HepG2 (cell line): ENCODE data around the gene DSCAML1. TPM values are rescaled to one million over a fixed set of nuclear protein-coding genes. Genes with fewer than 3 reads are reported as not detected.

Source experiments
- ATAC-seq: fragments of 200-7000 bp; cut with Tn5 transposase; 3 replicates; pipeline ENCODE4 v1.9.1; 2020; ENCODE audit warnings: mild to moderate bottlenecking, moderate library complexity
- BruUV-seq: library from RNA; stranded (reverse); fragments of 400-500 nt; replicated peaks from 2 replicates; lab custom pipeline; 2021; lab: Mats Ljungman, UMichigan
- CTCF ChIA-PET: fragments of 300-600 bp; formaldehyde crosslinking; extraction: SDS; loops from one replicate; lab custom pipeline; 2021; ENCODE audit warnings: low total read pairs, inconsistent platforms, low intra/inter-chr PET ratio; lab: Yijun Ruan, JAX
- POLR2A ChIA-PET: fragments of 350-600 bp; sonication (Branson Sonifier 250); formaldehyde crosslinking; loops from one replicate; lab custom pipeline; 2020; ENCODE audit warnings: antibody characterized with exemption, inconsistent platforms; lab: Yijun Ruan, JAX
- DNase-seq: peaks from one replicate; pipeline ENCODE4 v3.0.0-alpha.2; 2015; ENCODE audit warnings: low spot score
- FAIRE-seq: peaks from 3 replicates; lab custom pipeline; 2011; peaks lifted over from hg19 to GRCh38; lab: Jason Lieb, UNC
- H2AFZ ChIP-seq: one replicate; pipeline ENCODE4 v1.6.1; 2011; ENCODE audit warnings: low read length, inconsistent platforms
- H3K27ac ChIP-seq: fragments of 300-600 bp; 3 replicates; pipeline ENCODE4 v1.8.0; 2011; ENCODE audit warnings: mixed run types, mild to moderate bottlenecking, mixed read lengths, low read length, inconsistent platforms; ENCODE audit not compliant: insufficient read depth; ENCODE audit errors: extremely low read length
- H3K27me3 ChIP-seq, 2 experiments: fragments of 200-600 bp in 1 of 2; 2 replicates in 1 of 2; 3 replicates in 1 of 2; pipeline versions ENCODE4 v1.6.0 to v1.8.0; 2011; ENCODE audit warnings: low read length in 2 of 2, mild to moderate bottlenecking in 2 of 2, moderate library complexity in 2 of 2, inconsistent platforms in 1 of 2; ENCODE audit not compliant: insufficient read depth in 2 of 2, control insufficient read depth in 1 of 2
- H3K36me3 ChIP-seq, 2 experiments: fragments of 200-600 bp in 1 of 2; replicated peaks in 1 of 2; 2 replicates in 1 of 2; 3 replicates in 1 of 2; pipeline versions ENCODE4 v1.5.1 to v1.8.0; 2011; ENCODE audit warnings: low read length in 2 of 2, inconsistent platforms in 1 of 2; ENCODE audit not compliant: insufficient read depth in 2 of 2, control insufficient read depth in 1 of 2
- H3K4me1 ChIP-seq: 2 replicates; pipeline ENCODE4 v1.5.1; 2012; ENCODE audit warnings: low read length, inconsistent platforms; ENCODE audit not compliant: insufficient read depth
- H3K4me2 ChIP-seq: 2 replicates; pipeline ENCODE4 v1.6.0; 2011; ENCODE audit warnings: low read depth, low read length, inconsistent platforms
- H3K4me3 ChIP-seq, 3 experiments: fragments of 200-600 bp in 1 of 3; sonication (generic), shearing (Covaris generic) in 1 of 3; replicated peaks in 1 of 3; 2 replicates each; pipeline ENCODE4 v1.5.1; 2011 to 2016; ENCODE audit warnings: low read length in 3 of 3, inconsistent platforms in 2 of 3, low read depth in 2 of 3, mild to moderate bottlenecking in 2 of 3, control low read depth in 1 of 3, mixed read lengths in 1 of 3; ENCODE audit not compliant: insufficient read depth in 1 of 3
- H3K79me2 ChIP-seq: one replicate; pipeline ENCODE4 v1.6.1; 2011; ENCODE audit warnings: low read length, inconsistent platforms; ENCODE audit not compliant: insufficient read depth
- H3K9ac ChIP-seq: 2 replicates; pipeline ENCODE4 v1.6.0; 2011; ENCODE audit warnings: mild to moderate bottlenecking, low read depth, low read length, inconsistent platforms; ENCODE audit not compliant: insufficient read depth
- H3K9me3 ChIP-seq: 2 replicates; pipeline ENCODE4 v1.5.1; 2012; ENCODE audit warnings: mild to moderate bottlenecking, low read length
- H4K20me1 ChIP-seq: 2 replicates; pipeline ENCODE4 v1.6.0; 2011; ENCODE audit warnings: inconsistent platforms, mild to moderate bottlenecking, low read length, moderate library complexity; ENCODE audit not compliant: insufficient read depth
- AKAP8 ChIP-seq: sonication (generic); formaldehyde crosslinking; IDR thresholded peaks from 2 replicates; pipeline ENCODE4 v1.5.1; 2020; ENCODE audit warnings: mild to moderate bottlenecking, missing genetic modification reagents
- ASH2L ChIP-seq: fragments of 300-600, 200-600 bp; sonication (generic); IDR thresholded peaks from 2 replicates; pipeline ENCODE4 v1.7.0; 2017; ENCODE audit warnings: low read depth, mild to moderate bottlenecking, moderate library complexity, mixed read lengths, low read length; ENCODE audit not compliant: insufficient read length
- CREM ChIP-seq, 2 experiments: sonication (generic) in 1 of 2; formaldehyde crosslinking in 1 of 2; IDR thresholded peaks; 2 replicates each; pipeline versions ENCODE4 v1.4.0 to v1.6.1; 2016 to 2020; ENCODE audit warnings: antibody characterized with exemption in 1 of 2, mild to moderate bottlenecking in 1 of 2, missing genetic modification reagents in 1 of 2
- ELF3 ChIP-seq: IDR thresholded peaks from 2 replicates; pipeline ENCODE4 v1.6.1; 2016; ENCODE audit warnings: missing genetic modification reagents, missing compliant biosample characterization
- JUND ChIP-seq: sonication (generic); formaldehyde crosslinking; IDR thresholded peaks from 2 replicates; pipeline ENCODE4 v1.8.0; 2022; ENCODE audit warnings: mild to moderate bottlenecking, missing genetic modification reagents
- NFRKB ChIP-seq: fragments of 450-650 bp; IDR thresholded peaks from 2 replicates; pipeline ENCODE4 v1.6.1; 2017
- NONO ChIP-seq, 2 experiments: fragments of 450-650 bp in 1 of 2; sonication (generic) in 1 of 2; formaldehyde crosslinking in 1 of 2; IDR thresholded peaks in 1 of 2; conservative IDR thresholded peaks in 1 of 2; 2 replicates each; pipeline versions ENCODE4 v1.6.1 to v1.8.0; 2017 to 2022; ENCODE audit warnings: mild to moderate bottlenecking in 1 of 2, missing genetic modification reagents in 1 of 2, moderate library complexity in 1 of 2
- SKI ChIP-seq: fragments of 450-650 bp; IDR thresholded peaks from one replicate; pipeline ENCODE4 v1.6.1; 2018; ENCODE audit warnings: mild to moderate bottlenecking; ENCODE audit not compliant: partially characterized antibody
- SP140L ChIP-seq: sonication (generic); formaldehyde crosslinking; IDR thresholded peaks from 2 replicates; pipeline ENCODE4 v1.4.0; 2020; ENCODE audit warnings: missing genetic modification reagents, borderline replicate concordance
- ZNF136 ChIP-seq: sonication (generic); formaldehyde crosslinking; IDR thresholded peaks from 2 replicates; pipeline ENCODE4 v1.8.1; 2022; ENCODE audit warnings: low read depth, mild to moderate bottlenecking, moderate library complexity, missing genetic modification reagents
- ZNF354B ChIP-seq: sonication (generic); formaldehyde crosslinking; IDR thresholded peaks from 2 replicates; pipeline ENCODE4 v1.8.0; 2022; ENCODE audit warnings: mild to moderate bottlenecking, missing genetic modification reagents
- ZNF44 ChIP-seq: sonication (generic); formaldehyde crosslinking; IDR thresholded peaks from 2 replicates; pipeline ENCODE4 v1.5.1; 2020; ENCODE audit warnings: mild to moderate bottlenecking, missing genetic modification reagents
- ZNF451 ChIP-seq: sonication (generic); formaldehyde crosslinking; IDR thresholded peaks from 2 replicates; pipeline ENCODE4 v1.5.0; 2020; ENCODE audit warnings: mild to moderate bottlenecking, missing genetic modification reagents
- ZNF678 ChIP-seq: sonication (generic); formaldehyde crosslinking; IDR thresholded peaks from 2 replicates; pipeline ENCODE4 v1.4.0; 2020; ENCODE audit warnings: mild to moderate bottlenecking, missing genetic modification reagents
- ZNF776 ChIP-seq: sonication (generic); formaldehyde crosslinking; IDR thresholded peaks from 2 replicates; pipeline ENCODE4 v1.4.0; 2020; ENCODE audit warnings: mild to moderate bottlenecking, missing genetic modification reagents
- WGBS: methylation state at CpG from one replicate; pipeline ENCODE4 v1.1.6; 2017; ENCODE audit warnings: low lambda C conversion rate; 5-methylcytosine and 5-hydroxymethylcytosine counted together
- in situ Hi-C: cut with HindIII; loops from 2 replicates; pipeline ENCODE4 v1.10.0; 2017; ENCODE audit warnings: low pct_unique_long_range_greater_than_20kb; ENCODE audit not compliant: extremely low pct_ligation_motif_present
- intact Hi-C: fragments of 100-400 bp; cut with micrococcal nuclease; formaldehyde crosslinking; loops from one replicate; pipeline ENCODE4 v1.10.0; 2022; ENCODE audit not compliant: unreplicated experiment
- polyA plus RNA-seq, 8 experiments: library from polyadenylated mRNA; depleted of rRNA in 3 of 8; stranded (reverse) in 7 of 8; unstranded in 1 of 8; fragments of >200 nt; fragmentation: Illumina TruSeq in 4 of 8; extraction: Trizol in 4 of 8; gene quantifications; 2 replicates each; pipeline versions ENCODE4 v1.2.1 to v1.2.3, GENCODE V29; 2011 to 2016; ENCODE audit warnings: low read depth in 4 of 8, missing spikeins in 1 of 8, mixed read lengths in 1 of 8; ENCODE audit not compliant: insufficient read depth in 1 of 8
- total RNA-seq, 5 experiments: library from RNA; depleted of rRNA; stranded (reverse); fragments of >200 nt; fragmentation: Illumina TruSeq; extraction: Trizol; gene quantifications; 2 replicates each; pipeline ENCODE4 v1.2.3, GENCODE V29; 2016; ENCODE audit warnings: low read depth in 1 of 5
- TF ChIP-seq, protein P1 (sequence below): sonication (generic); formaldehyde crosslinking; IDR thresholded peaks from 2 replicates; pipeline ENCODE4 v1.8.0; 2022; ENCODE audit warnings: mild to moderate bottlenecking, missing genetic modification reagents, moderate library complexity
- TF ChIP-seq, protein P2 (sequence below): sonication (generic); formaldehyde crosslinking; IDR thresholded peaks from 2 replicates; pipeline ENCODE4 v1.8.1; 2023; ENCODE audit warnings: mild to moderate bottlenecking, missing genetic modification reagents, borderline replicate concordance
- TF ChIP-seq, protein P3 (sequence below): IDR thresholded peaks from 2 replicates; pipeline ENCODE4 v1.6.1; 2016; ENCODE audit warnings: missing genetic modification reagents, missing compliant biosample characterization
- TF ChIP-seq, protein P4 (sequence below): sonication (generic); formaldehyde crosslinking; IDR thresholded peaks from 2 replicates; pipeline ENCODE4 v1.4.0; 2020; ENCODE audit warnings: mild to moderate bottlenecking, missing genetic modification reagents, borderline replicate concordance
- TF ChIP-seq, protein P5 (sequence below): sonication (generic); formaldehyde crosslinking; IDR thresholded peaks from 2 replicates; pipeline ENCODE4 v1.8.1; 2023; ENCODE audit warnings: mild to moderate bottlenecking, inconsistent platforms, moderate library complexity, missing genetic modification reagents, borderline replicate concordance

Gene DSCAML1
- total and polyA plus RNA-seq, 2 of the 13 experiments (the other 11 are each of a cell fraction or from before 2014, with no cell fraction given) = 0.29 to 0.40 TPM

DNA sequence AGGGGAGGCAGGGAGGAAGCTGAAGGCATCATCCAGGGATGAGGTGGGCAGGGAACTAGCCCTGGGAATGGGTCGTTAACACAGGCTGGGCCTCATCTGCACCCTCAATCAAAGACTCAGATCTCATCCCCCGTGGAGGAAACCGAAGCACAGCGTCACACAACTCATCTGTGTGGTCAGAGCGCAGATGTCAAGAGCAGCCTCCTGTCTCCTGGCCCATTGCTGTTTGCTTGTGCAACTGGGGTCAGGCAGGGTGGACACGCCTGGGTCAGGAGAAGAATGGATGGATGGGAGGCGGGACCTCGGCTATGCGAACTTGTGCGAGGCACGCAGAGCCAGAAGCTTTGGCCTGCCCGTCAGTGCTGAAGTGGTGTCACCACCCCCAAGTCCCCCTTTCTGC lies 251.3 kb downstream of the DSCAML1 start:
- POLR2A ChIA-PET = no interaction called here
- WGBS = 55% methylated on average over 8 of the region's 12 CpGs

More for the DNA sequence above, 251.3 kb downstream of the DSCAML1 start:
- intact Hi-C loops (no loop called here), in situ Hi-C loops (no loop called here)
- CTCF ChIA-PET = no interaction called here
- FAIRE-seq = no peak
- H3K27ac ChIP-seq = no peak overlapping the region
- H3K36me3 ChIP-seq = no peaks in the 10 kb centered on the region
- H3K79me2 ChIP-seq = no peaks in the 10 kb centered on the region
- no peak for TF ChIP-seq ELF3 (CRISPR knock-in tag)
- TF ChIP-seq, protein P1, sequence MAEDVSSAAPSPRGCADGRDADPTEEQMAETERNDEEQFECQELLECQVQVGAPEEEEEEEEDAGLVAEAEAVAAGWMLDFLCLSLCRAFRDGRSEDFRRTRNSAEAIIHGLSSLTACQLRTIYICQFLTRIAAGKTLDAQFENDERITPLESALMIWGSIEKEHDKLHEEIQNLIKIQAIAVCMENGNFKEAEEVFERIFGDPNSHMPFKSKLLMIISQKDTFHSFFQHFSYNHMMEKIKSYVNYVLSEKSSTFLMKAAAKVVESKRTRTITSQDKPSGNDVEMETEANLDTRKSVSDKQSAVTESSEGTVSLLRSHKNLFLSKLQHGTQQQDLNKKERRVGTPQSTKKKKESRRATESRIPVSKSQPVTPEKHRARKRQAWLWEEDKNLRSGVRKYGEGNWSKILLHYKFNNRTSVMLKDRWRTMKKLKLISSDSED (CRISPR knock-in tag) = no peak
- TF ChIP-seq AKAP8 = no peak
- no peak for TF ChIP-seq NFRKB
- TF ChIP-seq ZNF136 = no peak
- TF ChIP-seq ZNF451 = no peak
- TF ChIP-seq, protein P2, sequence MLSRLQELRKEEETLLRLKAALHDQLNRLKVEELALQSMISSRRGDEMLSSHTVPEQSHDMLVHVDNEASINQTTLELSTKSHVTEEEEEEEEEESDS (CRISPR knock-in tag) = no peak
- no peak for TF ChIP-seq ASH2L
- TF ChIP-seq, protein P3, sequence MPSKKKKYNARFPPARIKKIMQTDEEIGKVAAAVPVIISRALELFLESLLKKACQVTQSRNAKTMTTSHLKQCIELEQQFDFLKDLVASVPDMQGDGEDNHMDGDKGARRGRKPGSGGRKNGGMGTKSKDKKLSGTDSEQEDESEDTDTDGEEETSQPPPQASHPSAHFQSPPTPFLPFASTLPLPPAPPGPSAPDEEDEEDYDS = no peak
- no peak for TF ChIP-seq SP140L (CRISPR knock-in tag)
- TF ChIP-seq, protein P4, sequence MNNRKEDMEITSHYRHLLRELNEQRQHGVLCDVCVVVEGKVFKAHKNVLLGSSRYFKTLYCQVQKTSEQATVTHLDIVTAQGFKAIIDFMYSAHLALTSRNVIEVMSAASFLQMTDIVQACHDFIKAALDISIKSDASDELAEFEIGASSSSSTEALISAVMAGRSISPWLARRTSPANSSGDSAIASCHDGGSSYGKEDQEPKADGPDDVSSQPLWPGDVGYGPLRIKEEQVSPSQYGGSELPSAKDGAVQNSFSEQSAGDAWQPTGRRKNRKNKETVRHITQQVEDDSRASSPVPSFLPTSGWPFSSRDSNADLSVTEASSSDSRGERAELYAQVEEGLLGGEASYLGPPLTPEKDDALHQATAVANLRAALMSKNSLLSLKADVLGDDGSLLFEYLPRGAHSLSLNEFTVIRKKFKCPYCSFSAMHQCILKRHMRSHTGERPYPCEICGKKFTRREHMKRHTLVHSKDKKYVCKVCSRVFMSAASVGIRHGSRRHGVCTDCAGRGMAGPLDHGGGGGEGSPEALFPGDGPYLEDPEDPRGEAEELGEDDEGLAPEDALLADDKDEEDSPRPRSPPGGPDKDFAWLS (CRISPR knock-in tag) = no peak
- no peak for TF ChIP-seq ZNF776 (CRISPR knock-in tag)
- TF ChIP-seq SKI = no peak
- TF ChIP-seq, protein P5, sequence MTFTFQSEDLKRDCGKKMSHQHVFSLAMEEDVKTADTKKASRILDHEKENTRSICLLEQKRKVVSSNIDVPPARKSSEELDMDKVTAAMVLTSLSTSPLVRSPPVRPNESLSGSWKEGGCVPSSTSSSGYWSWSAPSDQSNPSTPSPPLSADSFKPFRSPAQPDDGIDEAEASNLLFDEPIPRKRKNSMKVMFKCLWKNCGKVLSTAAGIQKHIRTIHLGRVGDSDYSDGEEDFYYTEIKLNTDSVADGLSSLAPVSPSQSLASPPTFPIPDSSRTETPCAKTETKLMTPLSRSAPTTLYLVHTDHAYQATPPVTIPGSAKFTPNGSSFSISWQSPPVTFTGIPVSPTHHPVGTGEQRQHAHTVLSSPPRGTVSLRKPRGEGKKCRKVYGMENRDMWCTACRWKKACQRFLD (CRISPR knock-in tag) = no peak
- no peak for TF ChIP-seq JUND (CRISPR knock-in tag)
- TF ChIP-seq NONO (IDR thresholded peaks at IDR 0.05) = no peak
- TF ChIP-seq NONO (CRISPR knock-in tag; conservative IDR thresholded peaks at IDR 0.05) = no peak
- no peak for TF ChIP-seq ZNF354B
- no peak for TF ChIP-seq CREM (IDR thresholded peaks at IDR 0.05)
- TF ChIP-seq CREM (CRISPR knock-in tag; IDR thresholded peaks at IDR 0.05) = no peak
- TF ChIP-seq ZNF678 (CRISPR knock-in tag) = no peak
- TF ChIP-seq ZNF44 (CRISPR knock-in tag) = no peak
- no peak overlapping the region for H3K4me3 ChIP-seq
- H4K20me1 ChIP-seq = no peaks in the 10 kb centered on the region; the same call in 1 of the 2 replicates
- peaks cover 5 to 20% of the 10 kb centered on the region in 2 experiments; a peak in 3 of 5 replicates for H3K27me3 ChIP-seq
- no peaks in the 10 kb centered on the region for H3K9me3 ChIP-seq
- peaks cover 6% of the 10 kb centered on the region; the same call in 1 of the 2 replicates for H3K4me1 ChIP-seq
- H3K4me2 ChIP-seq = no peak overlapping the region
- no peak for ATAC-seq
- H3K9ac ChIP-seq = no peak overlapping the region
- H2AFZ ChIP-seq = no peak overlapping the region
- no peak for DNase-seq
- BruUV-seq = no TSS peak
